Liver (tissue), 9 donors: Measurements from ENCODE around the gene FRMD5. TPM values are rescaled to one million over a fixed set of nuclear protein-coding genes. Genes with fewer than 3 reads are reported as not detected.

Experiments
- DNase-seq: peaks from one replicate; pipeline ENCODE4 v3.0.0-alpha.2; 2017; ENCODE audit warnings: low spot score
- H3K27ac ChIP-seq, 2 donors: one replicate each; pipeline ENCODE4 v1.7.0; 2013; ENCODE audit warnings: inconsistent platforms in 2 of 2, low read length in 2 of 2, control low read depth in 1 of 2, low read depth in 1 of 2, mild to moderate bottlenecking in 1 of 2
- H3K27me3 ChIP-seq, 4 donors: one replicate each; pipeline versions ENCODE4 v1.6.1 to v1.7.0; 2013; ENCODE audit warnings: low read length in 3 of 4, inconsistent platforms in 1 of 4, mild to moderate bottlenecking in 1 of 4, moderate library complexity in 1 of 4; ENCODE audit not compliant: control insufficient read depth in 4 of 4, insufficient read depth in 4 of 4
- H3K36me3 ChIP-seq, 4 donors: one replicate each; pipeline versions ENCODE4 v1.6.1 to v1.7.0; 2013; ENCODE audit warnings: low read length in 3 of 4, mild to moderate bottlenecking in 3 of 4, low read depth in 1 of 4, moderate library complexity in 1 of 4; ENCODE audit not compliant: control insufficient read depth in 4 of 4, insufficient read depth in 3 of 4
- H3K4me1 ChIP-seq, 4 donors: one replicate each; pipeline versions ENCODE4 v1.6.1 to v1.7.0; 2013; ENCODE audit warnings: low read length in 3 of 4, mild to moderate bottlenecking in 3 of 4, moderate library complexity in 1 of 4; ENCODE audit not compliant: control insufficient read depth in 4 of 4, insufficient read depth in 4 of 4
- H3K4me3 ChIP-seq, 3 donors: one replicate each; pipeline versions ENCODE4 v1.6.1 to v1.7.0; 2013; ENCODE audit warnings: low read length in 3 of 3, control low read depth in 1 of 3, low read depth in 1 of 3, mild to moderate bottlenecking in 1 of 3
- H3K9ac ChIP-seq, 2 donors: one replicate each; pipeline ENCODE4 v1.7.0; 2013; ENCODE audit warnings: low read length in 2 of 2, mild to moderate bottlenecking in 2 of 2, moderate library complexity in 2 of 2, control low read depth in 1 of 2, low read depth in 1 of 2
- H3K9me3 ChIP-seq, 4 donors: one replicate each; pipeline versions ENCODE4 v1.6.1 to v1.7.0; 2013; ENCODE audit warnings: low read length in 3 of 4; ENCODE audit not compliant: control insufficient read depth in 4 of 4
- ATF3 ChIP-seq: IDR thresholded peaks from 2 replicates; pipeline ENCODE4 v1.6.1; 2016; ENCODE audit warnings: antibody characterized with exemption
- EGR1 ChIP-seq, 2 donors: IDR thresholded peaks; 2 replicates each; pipeline ENCODE4 v1.6.1; 2016 to 2018; ENCODE audit warnings: antibody characterized with exemption in 2 of 2, low read depth in 2 of 2
- FOXA1 ChIP-seq: IDR thresholded peaks from 2 replicates; pipeline ENCODE4 v1.6.1; 2016; ENCODE audit warnings: antibody characterized with exemption
- FOXA2 ChIP-seq: IDR thresholded peaks from 2 replicates; pipeline ENCODE4 v1.6.1; 2016; ENCODE audit warnings: antibody characterized with exemption
- GABPA ChIP-seq, 2 donors: IDR thresholded peaks in 1 of 2; conservative IDR thresholded peaks in 1 of 2; 2 replicates each; pipeline ENCODE4 v1.6.1; 2016; ENCODE audit warnings: antibody characterized with exemption in 2 of 2, mild to moderate bottlenecking in 1 of 2, moderate library complexity in 1 of 2
- HNF4A ChIP-seq, 2 donors: conservative IDR thresholded peaks; 2 replicates each; pipeline ENCODE4 v1.6.1; 2016; ENCODE audit warnings: antibody characterized with exemption in 2 of 2, mild to moderate bottlenecking in 2 of 2
- HNF4G ChIP-seq: IDR thresholded peaks from 2 replicates; pipeline ENCODE4 v1.6.1; 2016; ENCODE audit warnings: antibody characterized with exemption
- JUND ChIP-seq, 2 donors: IDR thresholded peaks; 2 replicates each; pipeline ENCODE4 v1.6.1; 2016; ENCODE audit warnings: antibody characterized with exemption in 2 of 2
- MAX ChIP-seq: IDR thresholded peaks from 2 replicates; pipeline ENCODE4 v1.6.1; 2016; ENCODE audit warnings: antibody characterized with exemption
- NR2F2 ChIP-seq: IDR thresholded peaks from 2 replicates; pipeline ENCODE4 v1.6.1; 2016; ENCODE audit warnings: antibody characterized with exemption
- RAD21 ChIP-seq, 2 donors: IDR thresholded peaks; 2 replicates each; pipeline ENCODE4 v1.6.1; 2016; ENCODE audit warnings: antibody characterized with exemption in 2 of 2, mild to moderate bottlenecking in 2 of 2
- RXRA ChIP-seq, 2 donors: IDR thresholded peaks; 2 replicates each; pipeline ENCODE4 v1.6.1; 2017 to 2018; ENCODE audit warnings: antibody characterized with exemption in 2 of 2, mild to moderate bottlenecking in 1 of 2
- SP1 ChIP-seq: IDR thresholded peaks from 2 replicates; pipeline ENCODE4 v1.6.1; 2018; ENCODE audit warnings: antibody characterized with exemption, mild to moderate bottlenecking
- TAF1 ChIP-seq: conservative IDR thresholded peaks from 2 replicates; pipeline ENCODE4 v1.6.1; 2016; ENCODE audit warnings: antibody characterized with exemption, mild to moderate bottlenecking
- YY1 ChIP-seq: IDR thresholded peaks from 2 replicates; pipeline ENCODE4 v1.6.1; 2016; ENCODE audit warnings: antibody characterized with exemption, mild to moderate bottlenecking
- WGBS: extraction: QIAGEN DNeasy Blood & Tissue Kit; methylation state at CpG from one replicate; pipeline ENCODE4 v1.1.7; 2013; 5-methylcytosine and 5-hydroxymethylcytosine counted together
- polyA plus RNA-seq, 2 donors: library from polyadenylated mRNA; stranded (reverse) in 1 of 2; unstranded in 1 of 2; fragments of 200-250 nt in 1 of 2; fragments of >200 nt in 1 of 2; fragmentation: Nextera tagmentation in 1 of 2; extraction: Ambion mirVana in 1 of 2; gene quantifications; one replicate each; pipeline versions ENCODE4 v1.2.1 to v1.2.3, GENCODE V29; 2013 to 2015
- total RNA-seq, 2 donors: library from RNA; depleted of rRNA; stranded (reverse); fragments of >200 nt; gene quantifications; one replicate each; pipeline ENCODE4 v1.2.3, GENCODE V29; 2014
- TF ChIP-seq, protein P1 (sequence below): IDR thresholded peaks from 2 replicates; pipeline ENCODE4 v1.6.1; 2016; ENCODE audit warnings: antibody characterized with exemption, mild to moderate bottlenecking
- TF ChIP-seq, protein P2 (sequence below): fragments of 150-350 bp; IDR thresholded peaks from 2 replicates; pipeline ENCODE4 v1.5.1; 2017; ENCODE audit warnings: improper control_type of control experiment, low read depth, low read length; ENCODE audit not compliant: missing input control
- TF ChIP-seq, protein P3 (sequence below): IDR thresholded peaks from 2 replicates; pipeline ENCODE4 v1.6.1; 2016; ENCODE audit warnings: antibody characterized with exemption
- donor health status: healthy.
- donor health status: healthy.
- donor health status: healthy.
- donor health status: healthy.
- donor health status: healthy.

Gene FRMD5
- total and polyA plus RNA-seq, 4 donors: 0.01 to 0.25 TPM; not detected in 2

- no peak for TF ChIP-seq TAF1
- TF ChIP-seq RXRA (IDR thresholded peaks at IDR 0.05): no peak
- TF ChIP-seq, protein P1, sequence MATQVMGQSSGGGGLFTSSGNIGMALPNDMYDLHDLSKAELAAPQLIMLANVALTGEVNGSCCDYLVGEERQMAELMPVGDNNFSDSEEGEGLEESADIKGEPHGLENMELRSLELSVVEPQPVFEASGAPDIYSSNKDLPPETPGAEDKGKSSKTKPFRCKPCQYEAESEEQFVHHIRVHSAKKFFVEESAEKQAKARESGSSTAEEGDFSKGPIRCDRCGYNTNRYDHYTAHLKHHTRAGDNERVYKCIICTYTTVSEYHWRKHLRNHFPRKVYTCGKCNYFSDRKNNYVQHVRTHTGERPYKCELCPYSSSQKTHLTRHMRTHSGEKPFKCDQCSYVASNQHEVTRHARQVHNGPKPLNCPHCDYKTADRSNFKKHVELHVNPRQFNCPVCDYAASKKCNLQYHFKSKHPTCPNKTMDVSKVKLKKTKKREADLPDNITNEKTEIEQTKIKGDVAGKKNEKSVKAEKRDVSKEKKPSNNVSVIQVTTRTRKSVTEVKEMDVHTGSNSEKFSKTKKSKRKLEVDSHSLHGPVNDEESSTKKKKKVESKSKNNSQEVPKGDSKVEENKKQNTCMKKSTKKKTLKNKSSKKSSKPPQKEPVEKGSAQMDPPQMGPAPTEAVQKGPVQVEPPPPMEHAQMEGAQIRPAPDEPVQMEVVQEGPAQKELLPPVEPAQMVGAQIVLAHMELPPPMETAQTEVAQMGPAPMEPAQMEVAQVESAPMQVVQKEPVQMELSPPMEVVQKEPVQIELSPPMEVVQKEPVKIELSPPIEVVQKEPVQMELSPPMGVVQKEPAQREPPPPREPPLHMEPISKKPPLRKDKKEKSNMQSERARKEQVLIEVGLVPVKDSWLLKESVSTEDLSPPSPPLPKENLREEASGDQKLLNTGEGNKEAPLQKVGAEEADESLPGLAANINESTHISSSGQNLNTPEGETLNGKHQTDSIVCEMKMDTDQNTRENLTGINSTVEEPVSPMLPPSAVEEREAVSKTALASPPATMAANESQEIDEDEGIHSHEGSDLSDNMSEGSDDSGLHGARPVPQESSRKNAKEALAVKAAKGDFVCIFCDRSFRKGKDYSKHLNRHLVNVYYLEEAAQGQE: no peak
- no peak for TF ChIP-seq HNF4G
- no peak for TF ChIP-seq FOXA1
- no peak for TF ChIP-seq NR2F2
- TF ChIP-seq SP1: no peak
- no peak for TF ChIP-seq ATF3
- TF ChIP-seq, protein P2, sequence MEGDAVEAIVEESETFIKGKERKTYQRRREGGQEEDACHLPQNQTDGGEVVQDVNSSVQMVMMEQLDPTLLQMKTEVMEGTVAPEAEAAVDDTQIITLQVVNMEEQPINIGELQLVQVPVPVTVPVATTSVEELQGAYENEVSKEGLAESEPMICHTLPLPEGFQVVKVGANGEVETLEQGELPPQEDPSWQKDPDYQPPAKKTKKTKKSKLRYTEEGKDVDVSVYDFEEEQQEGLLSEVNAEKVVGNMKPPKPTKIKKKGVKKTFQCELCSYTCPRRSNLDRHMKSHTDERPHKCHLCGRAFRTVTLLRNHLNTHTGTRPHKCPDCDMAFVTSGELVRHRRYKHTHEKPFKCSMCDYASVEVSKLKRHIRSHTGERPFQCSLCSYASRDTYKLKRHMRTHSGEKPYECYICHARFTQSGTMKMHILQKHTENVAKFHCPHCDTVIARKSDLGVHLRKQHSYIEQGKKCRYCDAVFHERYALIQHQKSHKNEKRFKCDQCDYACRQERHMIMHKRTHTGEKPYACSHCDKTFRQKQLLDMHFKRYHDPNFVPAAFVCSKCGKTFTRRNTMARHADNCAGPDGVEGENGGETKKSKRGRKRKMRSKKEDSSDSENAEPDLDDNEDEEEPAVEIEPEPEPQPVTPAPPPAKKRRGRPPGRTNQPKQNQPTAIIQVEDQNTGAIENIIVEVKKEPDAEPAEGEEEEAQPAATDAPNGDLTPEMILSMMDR: no peak
- no peak for TF ChIP-seq HNF4A (conservative IDR thresholded peaks at IDR 0.05)
- no peak for TF ChIP-seq RAD21 (IDR thresholded peaks at IDR 0.05)
- TF ChIP-seq, protein P3, sequence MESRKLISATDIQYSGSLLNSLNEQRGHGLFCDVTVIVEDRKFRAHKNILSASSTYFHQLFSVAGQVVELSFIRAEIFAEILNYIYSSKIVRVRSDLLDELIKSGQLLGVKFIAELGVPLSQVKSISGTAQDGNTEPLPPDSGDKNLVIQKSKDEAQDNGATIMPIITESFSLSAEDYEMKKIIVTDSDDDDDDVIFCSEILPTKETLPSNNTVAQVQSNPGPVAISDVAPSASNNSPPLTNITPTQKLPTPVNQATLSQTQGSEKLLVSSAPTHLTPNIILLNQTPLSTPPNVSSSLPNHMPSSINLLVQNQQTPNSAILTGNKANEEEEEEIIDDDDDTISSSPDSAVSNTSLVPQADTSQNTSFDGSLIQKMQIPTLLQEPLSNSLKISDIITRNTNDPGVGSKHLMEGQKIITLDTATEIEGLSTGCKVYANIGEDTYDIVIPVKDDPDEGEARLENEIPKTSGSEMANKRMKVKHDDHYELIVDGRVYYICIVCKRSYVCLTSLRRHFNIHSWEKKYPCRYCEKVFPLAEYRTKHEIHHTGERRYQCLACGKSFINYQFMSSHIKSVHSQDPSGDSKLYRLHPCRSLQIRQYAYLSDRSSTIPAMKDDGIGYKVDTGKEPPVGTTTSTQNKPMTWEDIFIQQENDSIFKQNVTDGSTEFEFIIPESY: no peak
- no peak for TF ChIP-seq YY1
- TF ChIP-seq GABPA (IDR thresholded peaks at IDR 0.05 in 1 of 2, conservative IDR thresholded peaks at IDR 0.05 in 1 of 2): no peak
- no peak for TF ChIP-seq JUND (IDR thresholded peaks at IDR 0.05)
- no peak for TF ChIP-seq MAX
- TF ChIP-seq FOXA2: no peak
- no peak for TF ChIP-seq EGR1 (IDR thresholded peaks at IDR 0.05; ENCODE audit: low read depth in 2 of 2)
- Histone ChIP-seq H3K9me3 (no peaks in the 10 kb centered on the region), H3K4me1 (no peaks in the 10 kb centered on the region), H3K9ac (no peak overlapping the region), H3K36me3 (no peaks in the 10 kb centered on the region), H3K4me3 (no peak overlapping the region), H3K27ac (no peak overlapping the region), H3K27me3 (no peaks in the 10 kb centered on the region)
- no peak for DNase-seq
- WGBS: 70% methylated on average over 3 of the region's 3 CpGs
These were observed 306.0 kb downstream of the FRMD5 start for GRCh38 chr15:43889042-43889441.

DNA sequence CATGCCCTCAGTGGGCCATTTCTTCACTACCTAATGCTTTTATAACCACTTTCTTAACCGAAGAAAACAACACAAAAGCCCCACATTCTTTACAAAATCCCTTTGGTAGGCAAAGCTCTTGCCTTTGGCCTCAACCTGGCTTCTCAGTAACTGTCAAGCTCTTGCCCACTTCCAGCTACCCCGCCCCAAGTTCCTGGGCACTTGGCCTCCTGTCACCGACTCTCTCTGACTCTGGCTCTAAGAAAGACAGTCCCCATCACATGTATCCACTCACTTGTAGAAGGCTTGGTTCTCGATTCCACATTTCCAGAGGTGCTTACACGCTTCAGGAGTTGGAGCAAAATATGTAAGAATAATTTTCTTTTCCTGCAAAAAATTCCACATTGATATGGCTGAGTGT lies 307.2 kb downstream of the FRMD5 start:
- H3K4me1 ChIP-seq: no peaks in the 10 kb centered on the region
- no peaks in the 10 kb centered on the region for H3K36me3 ChIP-seq
- H3K27ac ChIP-seq: no peak overlapping the region
- WGBS: 96% methylated on average over 5 of the region's 5 CpGs
- H3K9me3 ChIP-seq: no peaks in the 10 kb centered on the region
- no peak overlapping the region for H3K4me3 ChIP-seq
- no peak overlapping the region for H3K9ac ChIP-seq
- H3K27me3 ChIP-seq: no peaks in the 10 kb centered on the region
- no peak for DNase-seq
- no peak for TF ChIP-seq NR2F2
- TF ChIP-seq EGR1 (IDR thresholded peaks at IDR 0.05; ENCODE audit: low read depth in 2 of 2): no peak
- TF ChIP-seq JUND (IDR thresholded peaks at IDR 0.05): no peak
- TF ChIP-seq, protein P2: no peak
- TF ChIP-seq ATF3: no peak
- TF ChIP-seq, protein P3: no peak
- TF ChIP-seq HNF4A (conservative IDR thresholded peaks at IDR 0.05): no peak
- TF ChIP-seq FOXA1: no peak
- TF ChIP-seq GABPA (IDR thresholded peaks at IDR 0.05 in 1 of 2, conservative IDR thresholded peaks at IDR 0.05 in 1 of 2): no peak
- TF ChIP-seq FOXA2: no peak
- no peak for TF ChIP-seq RXRA (IDR thresholded peaks at IDR 0.05)
- no peak for TF ChIP-seq HNF4G
